H9 (cell line): ENCODE results near the gene TMEM178B. TPM values are rescaled to one million over a fixed set of nuclear protein-coding genes. Genes with fewer than 3 reads are reported as not detected.

Experiments
- DNase-seq: peaks from one replicate; pipeline ENCODE4 v3.0.0-alpha.2; 2017
- H2AFZ ChIP-seq: one replicate; pipeline ENCODE4 v1.6.1; 2013; ENCODE audit warnings: mild to moderate bottlenecking, low read length, control low read depth, moderate library complexity
- H2AK5ac ChIP-seq: 2 replicates; pipeline ENCODE4 v1.6.1; 2013; ENCODE audit warnings: low read length, control low read depth, mixed read lengths; ENCODE audit not compliant: insufficient read length
- H2BK120ac ChIP-seq: one replicate; pipeline ENCODE4 v1.6.1; 2013; ENCODE audit warnings: low read depth, mild to moderate bottlenecking, low read length, control low read depth, inconsistent platforms; ENCODE audit not compliant: poor library complexity, severe bottlenecking
- H2BK12ac ChIP-seq: 2 replicates; pipeline ENCODE4 v1.6.1; 2013; ENCODE audit warnings: low read length, control low read depth, mixed read lengths, low read depth; ENCODE audit not compliant: insufficient read length
- H2BK15ac ChIP-seq: 2 replicates; pipeline ENCODE4 v1.6.1; 2013; ENCODE audit warnings: low read depth, low read length, control low read depth
- H2BK20ac ChIP-seq: one replicate; pipeline ENCODE4 v1.6.1; 2013; ENCODE audit warnings: low read depth, mild to moderate bottlenecking, low read length, control low read depth, inconsistent platforms; ENCODE audit not compliant: poor library complexity, severe bottlenecking
- H2BK5ac ChIP-seq: 2 replicates; pipeline ENCODE4 v1.6.1; 2013; ENCODE audit warnings: low read length, control low read depth, mixed read lengths; ENCODE audit not compliant: insufficient read length
- H3K14ac ChIP-seq: 2 replicates; pipeline ENCODE4 v1.6.1; 2013; ENCODE audit warnings: low read length, control low read depth; ENCODE audit not compliant: insufficient read depth
- H3K18ac ChIP-seq: 2 replicates; pipeline ENCODE4 v1.6.1; 2013; ENCODE audit warnings: low read depth, mild to moderate bottlenecking, mixed read lengths, low read length, control low read depth; ENCODE audit not compliant: insufficient read length
- H3K23ac ChIP-seq: 2 replicates; pipeline ENCODE4 v1.6.1; 2013; ENCODE audit warnings: low read length, control low read depth, mixed read lengths, low read depth; ENCODE audit not compliant: insufficient read length
- H3K23me2 ChIP-seq: 2 replicates; pipeline ENCODE4 v1.6.1; 2013; ENCODE audit warnings: low read depth, mild to moderate bottlenecking, mixed read lengths, low read length, control low read depth; ENCODE audit not compliant: insufficient read length, poor library complexity, severe bottlenecking
- H3K27ac ChIP-seq: 2 replicates; pipeline ENCODE4 v1.5.1; 2013; ENCODE audit warnings: low read length, control low read depth, mixed read lengths, low read depth; ENCODE audit not compliant: insufficient read length
- H3K27me3 ChIP-seq: 2 replicates; pipeline ENCODE4 v1.6.1; 2013; ENCODE audit warnings: low read length, control low read depth, inconsistent platforms; ENCODE audit not compliant: insufficient read depth
- H3K4ac ChIP-seq: 2 replicates; pipeline ENCODE4 v1.6.1; 2013; ENCODE audit warnings: low read depth, mild to moderate bottlenecking, control low read depth, inconsistent platforms, low read length, moderate library complexity
- H3K4me1 ChIP-seq: 2 replicates; pipeline ENCODE4 v1.6.1; 2013; ENCODE audit warnings: low read length, control low read depth, inconsistent platforms; ENCODE audit not compliant: insufficient read depth
- H3K4me2 ChIP-seq: 2 replicates; pipeline ENCODE4 v1.6.1; 2013; ENCODE audit warnings: low read length, control low read depth, mixed read lengths; ENCODE audit not compliant: insufficient read length, insufficient read depth
- H3K56ac ChIP-seq: 2 replicates; pipeline ENCODE4 v1.6.1; 2013; ENCODE audit warnings: low read depth, mild to moderate bottlenecking, mixed read lengths, low read length, control low read depth; ENCODE audit not compliant: insufficient read length
- H3K79me1 ChIP-seq: 2 replicates; pipeline ENCODE4 v1.6.1; 2013; ENCODE audit warnings: low read depth, mild to moderate bottlenecking, moderate library complexity, low read length, control low read depth, inconsistent platforms; ENCODE audit not compliant: insufficient read depth, poor library complexity, severe bottlenecking
- H3K79me2 ChIP-seq: 2 replicates; pipeline ENCODE4 v1.6.1; 2013; ENCODE audit warnings: low read length, control low read depth, inconsistent platforms; ENCODE audit not compliant: insufficient read depth
- H3K9ac ChIP-seq: 2 replicates; pipeline ENCODE4 v1.6.1; 2013; ENCODE audit warnings: low read length, control low read depth, mixed read lengths; ENCODE audit not compliant: insufficient read length; ENCODE audit errors: extremely low read depth
- H3K9me3 ChIP-seq: one replicate; pipeline ENCODE4 v1.6.1; 2013; ENCODE audit warnings: low read depth, low read length, inconsistent platforms; ENCODE audit not compliant: control insufficient read depth
- H3T11ph ChIP-seq: one replicate; pipeline ENCODE4 v1.6.1; 2013; ENCODE audit warnings: mild to moderate bottlenecking, low read length, control low read depth, inconsistent platforms
- H4K20me1 ChIP-seq: one replicate; pipeline ENCODE4 v1.6.1; 2013; ENCODE audit not compliant: control insufficient read depth, insufficient read length, insufficient read depth
- H4K5ac ChIP-seq: 2 replicates; pipeline ENCODE4 v1.6.1; 2013; ENCODE audit warnings: low read depth, mild to moderate bottlenecking, mixed read lengths, low read length, control low read depth; ENCODE audit not compliant: insufficient read length
- H4K8ac ChIP-seq: replicated peaks from 2 replicates; pipeline ENCODE4 v1.6.1; 2013; ENCODE audit warnings: low read length, control low read depth, mixed read lengths, low read depth; ENCODE audit not compliant: insufficient read length
- H4K91ac ChIP-seq: 2 replicates; pipeline ENCODE4 v1.6.1; 2013; ENCODE audit warnings: low read depth, mild to moderate bottlenecking, moderate library complexity, mixed read lengths, low read length, control low read depth; ENCODE audit not compliant: insufficient read length
- H3K27ac Mint-ChIP-seq, 3 experiments: 2 replicates in 2 of 3; 3 replicates in 1 of 3; pipeline ENCODE4 v1.8.0; 2020 to 2021; ENCODE audit warnings: mixed read lengths in 3 of 3, mild to moderate bottlenecking in 1 of 3, moderate library complexity in 1 of 3
- H3K27me3 Mint-ChIP-seq: 2 replicates; pipeline ENCODE4 v1.8.0; 2021; ENCODE audit warnings: low read depth, mild to moderate bottlenecking, moderate library complexity, mixed read lengths
- H3K36me3 Mint-ChIP-seq, 3 experiments: 2 replicates in 2 of 3; 3 replicates in 1 of 3; pipeline ENCODE4 v1.8.0; 2020 to 2021; ENCODE audit warnings: low read depth in 3 of 3, mixed read lengths in 3 of 3; ENCODE audit not compliant: insufficient read depth in 1 of 3
- H3K4me1 Mint-ChIP-seq, 2 experiments: 2 replicates each; pipeline ENCODE4 v1.8.0; 2020; ENCODE audit warnings: mixed read lengths in 2 of 2
- H3K4me3 Mint-ChIP-seq, 2 experiments: 2 replicates in 1 of 2; 3 replicates in 1 of 2; pipeline ENCODE4 v1.8.0; 2020 to 2021; ENCODE audit warnings: mild to moderate bottlenecking in 2 of 2, mixed read lengths in 2 of 2, moderate library complexity in 1 of 2
- H3K9me3 Mint-ChIP-seq, 2 experiments: 2 replicates in 1 of 2; 3 replicates in 1 of 2; pipeline ENCODE4 v1.8.0; 2020; ENCODE audit warnings: mild to moderate bottlenecking in 2 of 2, mixed read lengths in 2 of 2, moderate library complexity in 1 of 2
- WGBS: extraction: QIAGEN DNeasy Blood & Tissue Kit; methylation state at CpG from one replicate; pipeline ENCODE4 v1.1.7; 2013; ENCODE audit warnings: missing lambda C conversion rate, low lambda C conversion rate, mixed read lengths; ENCODE audit not compliant: insufficient read length; ENCODE audit errors: extremely low coverage; 5-methylcytosine and 5-hydroxymethylcytosine counted together
- total RNA-seq: library from RNA; stranded (reverse); gene quantifications from 2 replicates; pipeline ENCODE4 v1.2.1, GENCODE V29; 2021
- TF ChIP-seq, protein P1 (sequence below): fragments of 200-600 bp; sonication (generic); conservative IDR thresholded peaks from 3 replicates; pipeline ENCODE4 v1.8.0; 2021; ENCODE audit warnings: antibody characterized with exemption, mild to moderate bottlenecking

The TMEM178B gene
- total RNA-seq, 1 experiment from 2014 or later: 11.3 TPM

DNA sequence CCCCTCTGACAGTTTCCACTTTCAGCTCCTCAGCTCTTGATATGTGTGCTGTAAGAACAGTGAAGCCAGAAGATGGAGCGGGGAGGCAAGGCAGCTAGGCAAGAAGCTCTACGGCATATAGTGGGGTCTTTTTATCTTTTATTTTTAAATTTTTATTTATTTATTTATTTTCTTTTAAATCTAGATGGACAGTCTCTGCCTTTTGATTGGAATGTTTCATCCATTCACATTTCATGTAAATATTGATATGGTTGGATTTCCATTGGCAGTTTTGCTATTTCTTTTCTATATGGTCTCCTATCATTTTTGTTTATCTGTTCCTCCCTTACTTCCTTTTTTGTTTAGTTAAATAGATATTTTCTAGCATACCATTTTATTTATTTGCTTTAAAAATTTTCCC, 183.7 kb downstream of the TMEM178B start:
- H2AFZ ChIP-seq: no peak overlapping the region
- no peaks in the 10 kb centered on the region for H3K23me2 ChIP-seq
- H3K4me2 ChIP-seq: no peak overlapping the region
- no peak overlapping the region for H4K91ac ChIP-seq
- no peak overlapping the region for H3K4me3 Mint-ChIP-seq
- H3K18ac ChIP-seq: no peak overlapping the region
- H3K27ac Mint-ChIP-seq: no peak overlapping the region
- H2BK12ac ChIP-seq: no peak overlapping the region
- no peak overlapping the region for H3K14ac ChIP-seq
- peaks cover 0 to 9% (median 0%) of the 10 kb centered on the region in 3 experiments; a peak in 1 of 7 replicates for H3K36me3 Mint-ChIP-seq
- no peak overlapping the region for H3K23ac ChIP-seq
- no peak overlapping the region for H2BK120ac ChIP-seq
- H2BK20ac ChIP-seq: no peak overlapping the region
- H3K4ac ChIP-seq: no peak overlapping the region
- no peaks in the 10 kb centered on the region for H3K79me1 ChIP-seq
- no peak overlapping the region for H3K27ac ChIP-seq
- H3K9me3 ChIP-seq: no peaks in the 10 kb centered on the region
- no peak overlapping the region for H4K8ac ChIP-seq
- no peak overlapping the region for H3K56ac ChIP-seq
- WGBS: no CpG with 5 or more reads among the region's 2 CpGs
- H4K5ac ChIP-seq: no peak overlapping the region
- no peaks in the 10 kb centered on the region for H3K27me3 Mint-ChIP-seq
- H3K27me3 ChIP-seq: no peaks in the 10 kb centered on the region
- H3K79me2 ChIP-seq: no peaks in the 10 kb centered on the region
- H2BK5ac ChIP-seq: no peak overlapping the region
- TF ChIP-seq, protein P1, sequence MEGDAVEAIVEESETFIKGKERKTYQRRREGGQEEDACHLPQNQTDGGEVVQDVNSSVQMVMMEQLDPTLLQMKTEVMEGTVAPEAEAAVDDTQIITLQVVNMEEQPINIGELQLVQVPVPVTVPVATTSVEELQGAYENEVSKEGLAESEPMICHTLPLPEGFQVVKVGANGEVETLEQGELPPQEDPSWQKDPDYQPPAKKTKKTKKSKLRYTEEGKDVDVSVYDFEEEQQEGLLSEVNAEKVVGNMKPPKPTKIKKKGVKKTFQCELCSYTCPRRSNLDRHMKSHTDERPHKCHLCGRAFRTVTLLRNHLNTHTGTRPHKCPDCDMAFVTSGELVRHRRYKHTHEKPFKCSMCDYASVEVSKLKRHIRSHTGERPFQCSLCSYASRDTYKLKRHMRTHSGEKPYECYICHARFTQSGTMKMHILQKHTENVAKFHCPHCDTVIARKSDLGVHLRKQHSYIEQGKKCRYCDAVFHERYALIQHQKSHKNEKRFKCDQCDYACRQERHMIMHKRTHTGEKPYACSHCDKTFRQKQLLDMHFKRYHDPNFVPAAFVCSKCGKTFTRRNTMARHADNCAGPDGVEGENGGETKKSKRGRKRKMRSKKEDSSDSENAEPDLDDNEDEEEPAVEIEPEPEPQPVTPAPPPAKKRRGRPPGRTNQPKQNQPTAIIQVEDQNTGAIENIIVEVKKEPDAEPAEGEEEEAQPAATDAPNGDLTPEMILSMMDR: no peak
- no peak overlapping the region for H2AK5ac ChIP-seq
- H2BK15ac ChIP-seq: no peak overlapping the region
- DNase-seq: no peak
- peaks cover 3 to 7% of the 10 kb centered on the region in 2 experiments; a peak in 4 of 5 replicates for H3K9me3 Mint-ChIP-seq
- H3K9ac ChIP-seq: no peak overlapping the region
- H4K20me1 ChIP-seq: no peaks in the 10 kb centered on the region
- H3K4me1 ChIP-seq: peaks cover 4% of the 10 kb centered on the region; the same call in 1 of the 2 replicates
- H3T11ph ChIP-seq: no peak overlapping the region
- peaks cover 7 to 8% of the 10 kb centered on the region in 2 experiments; a peak in 3 of 4 replicates for H3K4me1 Mint-ChIP-seq
